ENCODE data around the gene ZNF486. TPM values are rescaled to one million over a fixed set of nuclear protein-coding genes. Genes with fewer than 3 reads are reported as not detected.
"Not testable (repeated sequence)": the region's sequence is repeated elsewhere in the genome, so short reads cannot be mapped to it uniquely, and the experiment has no call there.

ZNF486 gene
- total RNA-seq, 1 experiment from 2014 or later = 21.1 TPM

DNA sequence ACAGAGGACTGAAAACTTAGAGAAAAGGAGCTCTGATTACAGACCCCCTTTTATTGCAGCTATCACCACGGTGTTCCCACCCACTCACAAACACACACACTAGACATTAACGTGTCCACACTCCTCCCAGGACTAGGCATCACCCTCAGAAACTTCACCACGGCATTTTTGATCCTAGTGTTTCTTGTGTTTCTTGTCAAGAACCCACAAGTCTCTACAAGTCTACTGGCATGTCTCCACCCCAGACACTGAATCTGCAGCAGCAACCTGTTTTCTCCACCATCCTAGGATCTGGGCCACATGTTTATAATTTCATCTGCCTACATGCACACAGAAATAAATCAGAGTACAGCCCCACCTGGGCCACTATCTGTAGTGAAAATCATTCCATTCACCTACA is 4.3 kb downstream of the ZNF486 start:
- peaks cover 16 to 35% of the 10 kb centered on the region in 2 experiments; a peak in 4 of 5 replicates for H3K9me3 Mint-ChIP-seq
- no peak overlapping the region for H3K23ac ChIP-seq (ENCODE audit: insufficient read length, low read depth, low read length)
- no peaks in the 10 kb centered on the region for H3K27me3 Mint-ChIP-seq (ENCODE audit: low read depth)
- no peaks in the 10 kb centered on the region for H3K27me3 ChIP-seq (ENCODE audit: insufficient read depth, low read length)
- no peak overlapping the region for H3K9ac ChIP-seq (ENCODE audit: extremely low read depth, insufficient read length, low read length)
- H3K18ac ChIP-seq (ENCODE audit: insufficient read length, low read depth, low read length) = no peak overlapping the region
- no peaks in the 10 kb centered on the region for H3K4me1 ChIP-seq (ENCODE audit: insufficient read depth, low read length)
- peaks cover 64 to 75% (median 72%) of the 10 kb centered on the region in 3 experiments for H3K36me3 Mint-ChIP-seq (ENCODE audit: insufficient read depth in 1 of 3, low read depth in 3 of 3)
- no peak overlapping the region for H3K27ac ChIP-seq (ENCODE audit: insufficient read length, low read depth, low read length)
- no peak for DNase-seq
- H2BK120ac ChIP-seq (ENCODE audit: low read depth, low read length, poor library complexity, severe bottlenecking) = no peak overlapping the region
- H3K23me2 ChIP-seq (ENCODE audit: insufficient read length, low read depth, low read length, poor library complexity, severe bottlenecking) = no peaks in the 10 kb centered on the region
- H2AK5ac ChIP-seq (ENCODE audit: insufficient read length, low read length) = no peak overlapping the region
- H3K79me1 ChIP-seq (ENCODE audit: insufficient read depth, low read depth, low read length, poor library complexity, severe bottlenecking) = peaks cover 3% of the 10 kb centered on the region
- H4K8ac ChIP-seq (replicated peaks; ENCODE audit: insufficient read length, low read depth, low read length) = no peak overlapping the region
- no peak overlapping the region for H4K91ac ChIP-seq (ENCODE audit: insufficient read length, low read depth, low read length)
- TF ChIP-seq, protein P1, sequence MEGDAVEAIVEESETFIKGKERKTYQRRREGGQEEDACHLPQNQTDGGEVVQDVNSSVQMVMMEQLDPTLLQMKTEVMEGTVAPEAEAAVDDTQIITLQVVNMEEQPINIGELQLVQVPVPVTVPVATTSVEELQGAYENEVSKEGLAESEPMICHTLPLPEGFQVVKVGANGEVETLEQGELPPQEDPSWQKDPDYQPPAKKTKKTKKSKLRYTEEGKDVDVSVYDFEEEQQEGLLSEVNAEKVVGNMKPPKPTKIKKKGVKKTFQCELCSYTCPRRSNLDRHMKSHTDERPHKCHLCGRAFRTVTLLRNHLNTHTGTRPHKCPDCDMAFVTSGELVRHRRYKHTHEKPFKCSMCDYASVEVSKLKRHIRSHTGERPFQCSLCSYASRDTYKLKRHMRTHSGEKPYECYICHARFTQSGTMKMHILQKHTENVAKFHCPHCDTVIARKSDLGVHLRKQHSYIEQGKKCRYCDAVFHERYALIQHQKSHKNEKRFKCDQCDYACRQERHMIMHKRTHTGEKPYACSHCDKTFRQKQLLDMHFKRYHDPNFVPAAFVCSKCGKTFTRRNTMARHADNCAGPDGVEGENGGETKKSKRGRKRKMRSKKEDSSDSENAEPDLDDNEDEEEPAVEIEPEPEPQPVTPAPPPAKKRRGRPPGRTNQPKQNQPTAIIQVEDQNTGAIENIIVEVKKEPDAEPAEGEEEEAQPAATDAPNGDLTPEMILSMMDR (conservative IDR thresholded peaks at IDR 0.05) = no peak
- H2BK20ac ChIP-seq (ENCODE audit: low read depth, low read length, poor library complexity, severe bottlenecking) = no peak overlapping the region
- H3K4ac ChIP-seq (ENCODE audit: low read depth, low read length) = no peak overlapping the region
- H2AFZ ChIP-seq (ENCODE audit: low read length) = no peak overlapping the region
- peaks cover 5 to 17% of the 10 kb centered on the region in 2 experiments; a peak in 3 of 4 replicates for H3K4me1 Mint-ChIP-seq
- H3K27ac Mint-ChIP-seq = peak overlapping the region in 2 of 3 experiments; percentile 43 to 82; a peak in 5 of 7 replicates
- H2BK5ac ChIP-seq (ENCODE audit: insufficient read length, low read length) = no peak overlapping the region
- H4K20me1 ChIP-seq (ENCODE audit: control insufficient read depth, insufficient read depth, insufficient read length) = no peaks in the 10 kb centered on the region
- no peak overlapping the region for H3K56ac ChIP-seq (ENCODE audit: insufficient read length, low read depth, low read length)
- no peak overlapping the region for H4K5ac ChIP-seq (ENCODE audit: insufficient read length, low read depth, low read length)
- H3T11ph ChIP-seq (ENCODE audit: low read length) = no peak overlapping the region
- no peak overlapping the region for H2BK12ac ChIP-seq (ENCODE audit: insufficient read length, low read depth, low read length)
- no peak overlapping the region for H3K4me3 Mint-ChIP-seq
- H2BK15ac ChIP-seq (ENCODE audit: low read depth, low read length) = no peak overlapping the region
- no peak overlapping the region for H3K4me2 ChIP-seq (ENCODE audit: insufficient read depth, insufficient read length, low read length)
- no peak overlapping the region for H3K14ac ChIP-seq (ENCODE audit: insufficient read depth, low read length)
- H3K9me3 ChIP-seq (ENCODE audit: control insufficient read depth, low read depth, low read length) = no peaks in the 10 kb centered on the region
- WGBS (ENCODE audit: extremely low coverage, insufficient read length, low lambda C conversion rate) = no CpG with 5 or more reads among the region's 3 CpGs
- H3K79me2 ChIP-seq (ENCODE audit: insufficient read depth, low read length) = peaks cover 18% of the 10 kb centered on the region; the same call in 1 of the 2 replicates

DNA sequence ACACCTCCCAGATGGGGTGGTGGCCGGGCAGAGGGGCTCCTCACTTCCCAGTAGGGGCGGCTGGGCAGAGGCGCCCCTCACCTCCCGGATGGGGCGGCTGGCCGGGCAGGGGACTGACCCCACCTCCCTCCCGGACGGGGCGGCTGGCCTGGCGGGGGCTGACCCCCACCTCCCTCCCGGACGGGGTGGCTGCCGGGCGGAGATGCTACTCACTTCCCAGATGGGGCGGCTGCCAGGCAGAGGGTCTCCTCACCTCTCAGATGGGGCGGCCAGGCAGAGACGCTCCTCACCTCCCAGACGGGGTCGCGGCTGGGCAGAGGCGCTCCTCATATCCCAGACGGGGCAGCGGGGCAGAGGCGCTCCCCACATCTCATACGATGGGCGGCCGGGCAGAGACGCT is 8.8 kb downstream of the ZNF486 start:
- not testable (repeated sequence) for H2BK120ac ChIP-seq (ENCODE audit: low read depth, low read length, poor library complexity, severe bottlenecking); H2BK12ac ChIP-seq (ENCODE audit: insufficient read length, low read depth, low read length); H3K27me3 ChIP-seq (ENCODE audit: insufficient read depth, low read length); H3K27ac ChIP-seq (ENCODE audit: insufficient read length, low read depth, low read length); H2BK20ac ChIP-seq (ENCODE audit: low read depth, low read length, poor library complexity, severe bottlenecking); DNase-seq; H2BK5ac ChIP-seq (ENCODE audit: insufficient read length, low read length); H2BK15ac ChIP-seq (ENCODE audit: low read depth, low read length); H3K23ac ChIP-seq (ENCODE audit: insufficient read length, low read depth, low read length); H3K4me3 Mint-ChIP-seq; H4K8ac ChIP-seq (replicated peaks; ENCODE audit: insufficient read length, low read depth, low read length); H2AK5ac ChIP-seq (ENCODE audit: insufficient read length, low read length); H3K56ac ChIP-seq (ENCODE audit: insufficient read length, low read depth, low read length); H3K27ac Mint-ChIP-seq; H3K79me1 ChIP-seq (ENCODE audit: insufficient read depth, low read depth, low read length, poor library complexity, severe bottlenecking); H3T11ph ChIP-seq (ENCODE audit: low read length); H3K4me1 ChIP-seq (ENCODE audit: insufficient read depth, low read length); H3K18ac ChIP-seq (ENCODE audit: insufficient read length, low read depth, low read length); H2AFZ ChIP-seq (ENCODE audit: low read length); H3K4ac ChIP-seq (ENCODE audit: low read depth, low read length); H3K4me1 Mint-ChIP-seq; H3K9ac ChIP-seq (ENCODE audit: extremely low read depth, insufficient read length, low read length); H3K27me3 Mint-ChIP-seq (ENCODE audit: low read depth); H4K20me1 ChIP-seq (ENCODE audit: control insufficient read depth, insufficient read depth, insufficient read length); H4K5ac ChIP-seq (ENCODE audit: insufficient read length, low read depth, low read length); H3K4me2 ChIP-seq (ENCODE audit: insufficient read depth, insufficient read length, low read length); H3K23me2 ChIP-seq (ENCODE audit: insufficient read length, low read depth, low read length, poor library complexity, severe bottlenecking); H3K9me3 ChIP-seq (ENCODE audit: control insufficient read depth, low read depth, low read length); H3K14ac ChIP-seq (ENCODE audit: insufficient read depth, low read length); H4K91ac ChIP-seq (ENCODE audit: insufficient read length, low read depth, low read length)
- Mint-ChIP-seq H3K36me3 (ENCODE audit: insufficient read depth in 1 of 3, low read depth in 3 of 3) (peaks cover 69 to 83% (median 79%) of the 10 kb centered on the region in 3 experiments), H3K9me3 (peaks cover 23 to 47% of the 10 kb centered on the region in 2 experiments)
- peaks cover 10% of the 10 kb centered on the region; the same call in 1 of the 2 replicates for H3K79me2 ChIP-seq (ENCODE audit: insufficient read depth, low read length)
- no CpG with 5 or more reads among the region's 28 CpGs for WGBS (ENCODE audit: extremely low coverage, insufficient read length, low lambda C conversion rate)

All from H9 (cell line).